Amniotic epithelial cell (primary cell): ENCODE measurements around the gene CFAP46.

Experiments used
- DNase-seq: peaks from one replicate; pipeline ENCODE4 v3.0.0-alpha.2; 2010; ENCODE audit warnings: low read depth

The CFAP46 gene

DNA sequence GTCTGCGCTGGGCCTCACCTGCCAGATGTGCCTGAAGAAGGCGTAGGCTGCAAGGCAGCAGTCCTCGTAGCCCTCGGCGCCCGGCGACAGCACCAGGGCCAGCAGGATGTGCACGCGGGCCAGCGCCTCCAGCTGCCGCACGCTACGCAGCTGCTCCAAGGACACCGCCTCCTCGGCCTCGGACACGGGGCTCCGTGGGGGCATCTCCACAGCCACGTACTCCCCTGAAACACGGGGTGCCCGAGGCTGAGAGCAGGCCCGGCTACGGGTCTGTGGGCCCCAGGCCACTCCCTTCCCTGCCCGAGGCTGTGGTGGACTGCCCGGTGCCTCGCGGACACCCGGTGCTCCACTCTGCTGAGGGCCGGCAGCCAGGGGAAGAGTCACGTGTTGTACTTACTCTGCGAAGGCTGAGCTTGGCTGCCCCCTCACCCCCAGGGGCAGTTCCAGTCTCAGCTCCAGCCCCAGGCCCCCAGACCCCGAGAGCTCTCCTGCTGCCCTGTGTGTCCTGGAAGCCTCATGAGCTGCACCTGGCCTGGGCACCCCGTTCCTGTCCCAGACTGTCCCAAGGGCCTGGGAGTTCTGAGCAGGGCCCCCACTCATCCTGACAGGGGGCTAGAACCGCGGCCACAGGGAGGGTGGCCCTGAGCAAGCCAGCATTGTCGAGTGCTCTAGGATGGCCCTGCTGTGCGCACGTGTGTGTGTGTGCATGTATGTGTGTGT lies 62.8 kb downstream of the CFAP46 start:
- DNase-seq: no peak

DNA sequence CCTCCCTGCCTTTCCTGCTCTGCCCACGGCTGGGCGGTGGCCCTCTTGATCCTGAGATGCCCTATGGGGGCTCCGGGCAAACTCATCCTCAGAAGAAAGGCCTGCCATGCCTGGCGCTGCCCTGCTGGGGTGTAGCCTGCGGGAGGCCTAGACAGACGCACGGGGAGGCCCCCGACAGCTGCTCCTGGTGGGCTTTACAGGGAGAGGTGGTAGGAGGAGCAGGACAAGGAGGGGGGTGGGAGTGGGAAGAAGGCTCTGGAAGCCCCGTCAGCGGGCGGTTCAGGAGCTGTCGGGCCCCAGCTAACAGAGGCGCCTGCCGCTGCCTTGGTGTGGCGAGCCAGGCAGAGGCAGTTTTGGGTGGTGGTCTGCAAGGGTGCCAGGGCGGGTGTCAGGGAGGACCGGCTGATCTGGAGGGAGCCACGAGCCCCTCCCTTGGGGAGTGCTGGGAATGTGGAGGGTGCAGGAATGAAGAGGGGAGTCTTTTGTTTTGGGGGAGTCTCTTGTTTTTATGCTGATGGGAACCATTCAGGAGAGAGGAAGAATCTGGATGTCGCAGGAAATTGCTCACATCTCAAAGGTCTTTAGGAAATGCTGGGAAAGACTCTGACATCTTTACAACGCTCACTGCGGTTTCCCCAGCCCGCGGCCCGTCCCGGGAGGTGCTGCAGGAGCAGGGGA lies 63.5 kb downstream of the CFAP46 start:
- DNase-seq: no peak

DNA sequence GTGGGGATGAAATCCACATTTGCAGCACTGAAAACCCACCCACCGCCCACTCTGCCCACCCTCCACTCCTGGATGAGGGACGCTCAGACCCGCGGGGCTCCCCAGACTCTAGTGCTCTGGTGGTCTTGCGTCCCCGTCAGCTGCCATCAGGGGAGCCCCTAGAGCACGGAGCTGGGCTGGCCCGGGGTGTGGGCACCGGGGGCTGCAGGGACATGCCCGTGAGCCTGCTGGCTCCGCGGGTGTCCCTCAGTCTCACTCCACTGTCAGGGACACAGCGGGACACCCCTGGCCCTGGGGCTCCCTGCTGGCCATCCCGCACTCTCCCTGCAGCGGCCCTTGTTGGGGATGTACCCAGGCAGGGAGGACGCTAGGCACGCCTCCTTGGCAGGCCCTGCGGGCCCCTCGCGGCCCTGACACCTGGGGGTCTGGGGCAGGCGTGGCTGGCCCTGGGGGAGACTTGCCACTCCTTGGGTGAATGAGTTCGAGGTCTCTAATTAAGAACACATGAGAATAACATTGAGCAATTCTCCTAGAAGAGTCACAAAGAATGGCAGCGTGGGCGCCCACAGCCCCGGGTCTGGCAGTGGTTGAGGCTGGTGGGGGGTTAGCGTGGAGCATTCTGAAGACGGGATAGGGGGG lies 64.2 kb downstream of the CFAP46 start:
- no peak for DNase-seq

DNA sequence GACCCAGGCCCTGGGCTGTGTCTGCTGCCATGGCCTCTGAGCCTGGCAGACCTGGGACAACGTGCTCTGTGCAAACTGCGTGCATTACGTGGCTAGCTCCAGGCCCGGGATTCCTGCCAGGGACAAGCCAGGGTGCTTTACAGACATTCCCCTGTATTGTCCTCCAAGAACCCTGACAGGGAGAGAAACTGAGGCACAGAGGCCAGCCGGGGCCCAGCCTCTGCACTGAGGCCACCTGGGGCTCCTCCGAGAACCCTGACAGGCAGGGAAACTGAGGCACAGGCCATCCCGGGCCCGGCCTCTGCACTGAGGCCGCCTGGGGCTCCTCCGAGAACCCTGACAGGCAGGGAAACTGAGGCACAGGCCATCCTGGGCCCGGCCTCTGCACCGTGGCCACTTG lies 64.9 kb downstream of the CFAP46 start:
- DNase-seq: no peak

DNA sequence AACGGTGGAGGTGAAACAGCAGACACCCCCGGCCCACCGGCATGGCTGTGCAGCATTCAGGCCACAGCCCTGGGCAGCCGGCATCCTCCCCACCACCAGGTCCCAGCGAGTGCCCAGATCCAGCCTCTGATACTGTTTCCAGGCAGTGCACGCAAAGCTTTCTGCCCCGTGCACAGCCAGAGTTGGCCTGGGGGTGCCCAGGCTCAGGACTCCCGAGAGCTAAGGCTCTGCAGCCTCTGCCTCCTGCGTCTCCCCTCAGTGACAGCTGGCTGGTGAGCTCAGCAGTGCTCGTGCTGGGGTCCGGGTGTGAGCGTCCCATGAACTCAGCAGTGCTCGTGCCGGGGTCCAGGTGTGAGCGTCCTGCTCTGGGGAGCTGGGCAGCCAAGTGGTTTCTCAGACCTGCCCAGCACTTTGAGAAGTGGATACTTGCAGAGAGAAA lies 65.4 kb downstream of the CFAP46 start:
- DNase-seq: no peak

DNA sequence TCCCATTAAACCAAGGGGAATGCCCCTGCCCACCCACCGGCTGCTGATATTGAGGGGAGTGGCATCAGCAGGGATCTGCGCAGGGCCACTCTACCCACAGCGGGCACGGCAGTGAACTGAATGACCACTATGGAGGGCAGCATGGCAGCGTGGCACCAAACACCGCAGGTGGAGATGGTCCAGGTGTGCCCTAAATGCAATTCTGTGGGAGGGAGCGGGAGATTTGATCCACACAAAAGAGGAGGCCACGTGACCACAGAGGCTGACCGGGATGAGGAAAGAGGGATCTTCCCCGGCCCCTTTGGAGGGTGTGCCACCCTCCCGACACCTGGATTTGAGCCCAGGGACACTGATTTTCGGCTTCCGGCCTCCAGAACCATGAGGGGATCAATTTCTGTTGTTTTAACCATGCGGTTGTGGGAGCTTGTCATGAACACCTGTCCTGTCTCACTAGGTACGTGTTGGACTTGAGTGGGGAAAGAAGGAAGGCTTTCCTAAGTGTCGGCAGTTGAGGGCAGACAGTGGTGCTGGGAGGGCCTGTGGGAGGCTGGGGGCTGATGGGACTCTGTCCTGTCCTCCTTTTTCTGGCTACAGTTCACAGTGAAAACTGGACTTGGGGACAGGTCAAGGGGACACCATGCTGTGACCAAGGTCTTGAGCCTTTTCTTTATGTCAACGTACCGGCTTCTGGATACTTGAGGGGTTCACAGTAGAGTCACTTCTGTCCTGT lies 66.1 kb downstream of the CFAP46 start:
- DNase-seq: no peak

DNA sequence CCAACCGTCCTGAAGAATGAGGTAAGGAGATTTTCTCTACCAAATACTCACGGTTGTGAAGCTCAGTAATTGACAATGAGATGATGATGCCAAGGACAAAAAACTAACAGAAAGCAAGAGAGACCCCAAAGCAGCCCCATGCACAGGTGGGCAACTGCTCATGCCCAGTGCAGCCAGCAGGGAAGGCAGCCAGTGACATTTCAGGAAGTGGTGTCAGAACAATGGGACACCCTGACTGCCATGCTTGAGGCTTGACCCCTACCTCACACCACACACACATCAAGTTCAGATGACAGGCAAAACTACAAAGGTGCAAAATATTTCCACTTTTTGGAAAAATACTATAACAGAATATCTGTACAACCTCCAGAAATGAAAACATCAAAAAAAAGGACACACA lies 66.9 kb downstream of the CFAP46 start:
- DNase-seq: no peak

DNA sequence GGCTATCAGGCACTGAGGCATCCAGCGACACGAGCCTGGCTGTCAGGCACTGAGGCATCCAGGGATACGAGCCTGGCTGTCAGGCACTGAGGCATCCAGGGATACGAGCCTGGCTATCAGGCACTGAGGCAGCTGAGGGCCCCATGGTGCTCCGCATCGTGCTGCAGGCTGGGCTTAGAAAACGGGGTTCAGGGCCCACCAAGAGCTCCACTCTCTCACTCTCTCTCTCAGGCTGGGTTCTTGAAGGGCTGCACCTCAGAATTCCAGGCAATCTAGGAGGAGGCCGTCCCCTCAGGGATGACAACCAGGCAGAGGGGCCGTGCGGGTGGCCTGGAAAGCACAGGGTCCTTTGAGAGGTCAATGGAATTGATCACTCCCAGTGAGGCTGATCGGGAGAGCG lies 69.0 kb downstream of the CFAP46 start:
- no peak for DNase-seq

DNA sequence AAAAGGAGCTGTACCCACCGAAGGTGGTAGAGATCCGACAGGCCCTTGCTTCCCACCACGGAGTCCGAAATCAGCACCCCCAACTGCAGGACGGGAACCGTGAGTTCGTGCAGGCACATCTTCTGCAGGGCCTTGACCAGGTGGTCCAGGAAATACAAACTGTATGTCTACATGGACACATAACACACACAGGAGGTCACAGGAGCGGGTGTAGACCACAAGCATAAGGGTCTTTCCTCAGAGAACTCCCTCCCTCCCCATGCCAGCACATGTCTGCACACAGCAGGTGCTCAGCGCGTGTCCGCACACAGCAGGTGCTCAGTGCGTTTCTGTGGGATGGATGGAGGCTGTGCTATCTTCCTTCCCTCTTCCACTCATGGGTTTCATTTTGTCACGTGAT lies 69.7 kb downstream of the CFAP46 start:
- DNase-seq: no peak

DNA sequence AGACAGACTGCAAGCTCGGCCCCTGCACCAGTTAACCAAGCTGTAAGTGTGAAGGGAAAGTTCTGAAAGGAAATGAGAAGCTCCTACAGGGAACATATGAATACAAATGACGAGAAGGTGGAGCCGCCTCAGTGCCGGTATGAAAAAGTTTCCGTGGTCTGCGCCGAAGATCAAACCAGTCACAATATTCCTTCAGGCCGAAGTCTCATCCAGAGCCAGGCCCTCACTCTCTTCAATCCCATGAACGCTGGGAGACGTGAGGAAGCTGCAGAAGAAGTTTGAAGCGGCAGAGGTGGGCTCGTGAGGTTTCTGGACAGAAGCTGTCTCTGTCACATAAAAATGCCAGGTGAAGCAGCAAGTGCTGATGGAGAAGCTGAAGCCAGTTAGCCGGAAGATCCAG lies 71.9 kb downstream of the CFAP46 start:
- no peak for DNase-seq

DNA sequence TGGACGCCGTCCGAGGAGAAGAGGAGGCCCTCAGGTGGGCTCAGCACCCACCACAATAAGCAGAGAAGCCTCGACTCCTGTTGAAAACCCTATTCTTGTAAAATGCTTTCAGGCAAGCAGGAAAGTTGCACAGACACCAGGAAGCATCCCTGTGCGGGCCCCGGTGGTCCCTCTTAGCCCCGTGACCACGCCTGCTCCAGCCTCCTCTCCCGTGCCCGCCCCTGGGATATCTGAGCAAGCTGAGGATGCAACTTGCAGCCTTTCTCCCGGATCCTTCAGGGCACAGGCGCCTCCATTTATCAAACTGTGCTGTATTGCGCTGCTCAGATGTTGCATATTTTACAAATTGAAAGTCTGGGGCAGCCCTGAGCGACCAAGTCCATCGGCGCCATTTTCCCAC lies 72.7 kb downstream of the CFAP46 start:
- no peak for DNase-seq

DNA sequence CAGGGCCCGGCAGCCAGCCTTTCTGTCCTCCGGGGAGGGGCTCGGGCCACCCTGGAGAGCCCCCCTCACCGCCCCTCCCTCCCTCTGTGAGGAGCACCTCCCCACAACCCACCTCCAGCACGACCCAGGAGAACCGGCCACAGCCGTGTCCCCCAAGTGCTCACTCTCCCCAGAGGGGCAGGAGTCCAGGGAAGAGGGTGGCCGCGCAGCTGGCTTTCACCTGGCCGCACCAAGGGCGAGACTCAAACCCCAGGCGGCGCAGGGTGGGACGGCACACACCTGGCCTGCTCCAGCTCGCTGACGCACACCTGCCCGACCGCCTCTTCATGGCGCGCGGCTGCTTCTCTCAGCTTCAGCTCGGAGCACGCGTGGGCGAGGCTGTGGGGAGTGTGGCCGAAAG lies 73.4 kb downstream of the CFAP46 start:
- no peak for DNase-seq

DNA sequence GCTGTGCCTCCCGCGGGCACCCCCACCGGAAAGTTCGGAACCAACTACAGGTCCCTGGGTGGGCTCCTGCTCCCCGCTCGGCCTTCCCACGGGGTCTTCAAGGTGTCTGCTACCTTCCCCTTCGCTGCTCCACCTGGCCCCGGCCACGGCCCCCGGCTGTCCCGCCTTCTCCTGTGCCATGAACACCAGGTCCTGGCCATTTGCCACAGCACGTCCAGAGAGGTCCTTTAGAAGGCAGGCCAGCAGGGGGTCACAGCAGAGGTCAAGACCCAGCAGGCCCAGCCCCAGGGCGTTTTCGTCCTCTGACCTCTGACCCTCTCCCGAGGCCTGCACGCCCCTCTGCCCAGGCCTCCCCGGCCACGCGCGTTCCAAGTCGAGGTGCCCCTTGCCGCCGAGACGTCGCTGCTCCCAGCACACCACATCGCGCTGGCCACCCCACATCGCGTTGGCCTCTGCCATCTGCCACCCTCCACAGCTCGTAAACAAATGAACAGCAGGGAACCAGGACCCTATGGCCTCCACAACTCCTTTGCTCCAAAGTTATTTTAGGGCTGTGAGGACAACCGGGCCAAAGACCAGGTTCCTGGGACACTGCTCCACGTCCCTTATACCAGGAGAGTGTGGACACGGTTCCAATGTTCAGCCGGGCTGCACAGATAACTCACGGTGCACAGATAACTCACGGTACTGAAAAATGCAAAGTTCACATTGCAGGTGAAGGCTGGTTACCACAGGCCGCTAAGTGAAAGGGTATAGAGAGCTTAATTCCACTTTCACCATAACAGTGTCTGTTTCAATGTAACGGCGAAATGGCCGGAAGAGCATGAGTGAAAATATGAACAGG lies 74.3 kb downstream of the CFAP46 start:
- no peak for DNase-seq

DNA sequence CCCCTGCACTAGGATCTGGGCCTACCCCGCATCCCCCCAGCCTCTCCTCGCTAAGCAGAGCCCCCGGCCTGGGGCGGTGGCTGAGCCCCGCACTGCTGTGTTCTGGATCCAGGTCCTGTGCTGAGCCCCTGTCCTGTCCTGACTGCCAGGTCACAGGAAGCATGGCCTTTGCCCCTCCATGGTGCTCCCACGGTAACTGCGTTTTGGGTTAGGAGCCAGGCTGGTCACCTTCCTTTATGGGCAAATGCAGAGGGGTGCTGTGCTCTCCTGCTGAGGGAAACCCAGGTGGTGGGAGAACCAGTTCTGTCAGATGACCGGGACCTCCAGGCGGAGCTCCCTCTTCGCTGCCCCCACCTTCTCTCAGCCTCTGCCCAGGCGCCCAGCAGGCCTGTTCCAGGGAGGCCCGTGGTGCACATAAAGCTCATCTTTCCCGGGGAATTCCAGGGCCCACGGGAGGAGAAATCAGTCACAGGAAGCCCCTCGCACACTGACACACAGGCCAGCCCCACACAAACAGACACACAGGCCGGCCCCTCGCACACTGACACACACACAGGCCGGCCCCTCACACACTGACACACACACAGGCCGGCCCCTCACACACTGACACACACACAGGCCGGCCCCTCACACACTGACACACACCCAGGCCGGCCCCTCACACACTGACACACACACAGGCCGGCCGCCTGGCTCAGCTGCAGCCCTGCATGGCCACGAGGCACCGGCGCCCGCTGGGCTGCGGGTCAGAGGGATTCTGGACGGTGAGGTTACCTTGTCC lies 75.6 kb downstream of the CFAP46 start:
- no peak for DNase-seq

DNA sequence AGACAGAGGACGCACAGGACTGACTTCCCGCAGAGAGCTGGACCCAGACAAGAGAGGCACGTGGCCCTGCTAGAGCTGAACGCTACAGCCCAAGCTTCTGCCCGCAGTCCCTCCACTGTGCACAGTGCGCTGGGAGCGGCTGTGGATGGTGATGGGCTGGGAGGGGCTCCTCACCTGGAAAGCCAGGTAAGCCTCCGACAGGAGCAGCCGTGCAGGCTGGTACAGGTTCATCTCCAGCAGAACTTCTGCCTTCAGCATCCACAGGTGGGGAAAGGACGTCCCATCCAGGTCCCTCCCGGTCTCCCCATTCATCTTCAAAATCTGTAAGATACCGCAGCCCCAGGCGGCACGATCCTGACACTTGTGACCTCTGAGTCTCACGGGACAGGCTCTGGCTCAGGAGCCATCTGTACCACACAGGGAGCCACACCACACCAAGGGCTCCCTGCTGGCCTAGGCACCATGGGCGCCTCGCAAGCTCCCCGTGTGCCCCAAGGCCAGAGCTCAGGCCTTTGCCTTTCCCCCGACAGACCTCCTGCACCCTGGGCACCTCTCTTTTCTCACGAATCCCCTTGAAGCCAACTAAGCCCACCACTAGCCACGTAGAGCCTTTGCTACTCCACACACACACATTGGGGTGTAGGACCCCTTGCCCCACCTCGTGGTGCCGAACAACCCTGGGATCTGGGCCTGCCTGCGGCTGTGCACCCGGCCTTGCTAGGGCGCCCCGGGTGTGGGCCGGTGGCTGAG lies 76.3 kb downstream of the CFAP46 start:
- DNase-seq: no peak

DNA sequence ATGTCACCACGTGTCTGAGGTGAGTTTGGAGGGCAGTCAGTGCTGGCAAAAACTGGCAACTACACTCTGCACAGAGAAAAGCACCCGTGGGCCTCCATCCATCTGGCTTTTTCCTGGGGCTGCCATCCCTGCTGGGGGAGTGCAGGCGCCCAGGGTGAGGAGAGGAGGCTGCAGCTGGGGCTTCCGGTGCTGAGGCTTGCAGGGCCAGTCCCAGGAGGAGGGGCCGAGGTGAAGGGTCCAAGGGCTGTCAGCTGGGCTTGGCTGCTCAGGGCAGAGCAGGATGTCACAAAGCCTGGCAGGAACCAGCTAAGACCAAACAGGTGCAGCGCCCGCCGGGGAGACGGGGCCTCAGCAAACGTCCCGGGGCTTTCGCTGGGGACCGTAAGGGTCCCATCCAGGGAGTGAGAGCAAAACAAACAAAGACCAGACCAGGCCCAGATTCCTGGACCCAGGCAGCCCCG lies 77.2 kb downstream of the CFAP46 start:
- no peak for DNase-seq

DNA sequence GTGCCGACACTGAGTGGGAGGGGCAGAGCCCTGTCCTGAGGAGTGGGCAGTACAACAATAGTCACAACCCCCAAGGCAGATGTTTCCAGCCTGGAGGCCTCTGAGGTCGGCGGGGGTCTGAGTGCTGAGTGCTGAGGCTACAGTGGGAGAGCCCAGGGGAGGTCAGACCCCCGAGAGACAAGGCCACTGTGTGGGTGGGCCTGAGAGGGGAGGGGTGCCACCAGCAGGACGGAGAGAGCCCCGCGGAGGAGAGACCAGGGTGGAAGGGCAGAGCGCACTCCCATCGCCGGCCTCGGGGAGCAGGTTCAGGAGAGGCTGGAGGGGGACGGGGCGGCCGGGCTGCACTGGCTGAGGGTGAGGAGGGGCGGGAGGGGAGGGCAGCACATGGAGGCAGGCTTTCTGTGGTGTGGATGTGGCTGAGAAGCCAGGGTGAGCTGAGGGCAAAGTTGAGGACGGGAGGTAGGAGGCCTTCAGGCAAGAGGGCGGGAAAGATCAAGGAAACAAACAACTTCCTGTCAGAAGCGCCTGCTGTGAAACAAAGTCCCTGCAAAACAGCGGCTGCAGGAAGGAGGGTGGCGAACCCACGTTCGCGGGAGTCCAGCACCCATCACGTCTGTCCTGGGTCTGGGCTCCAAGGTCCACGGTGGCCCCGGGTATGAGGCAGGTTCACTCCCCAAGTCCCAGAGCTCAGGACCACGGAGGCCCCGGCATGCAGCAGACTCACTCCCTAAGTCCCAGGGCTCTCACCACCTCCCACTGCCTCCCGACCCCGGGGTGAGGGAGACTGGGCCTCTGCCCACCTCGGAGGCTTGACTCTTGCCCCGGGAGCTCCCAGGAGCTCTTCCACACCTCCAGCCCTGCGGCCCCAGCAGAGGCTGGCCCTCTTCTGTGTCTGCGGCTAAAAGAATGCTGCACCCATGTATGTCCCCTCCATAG lies 79.6 kb downstream of the CFAP46 start:
- no peak for DNase-seq

DNA sequence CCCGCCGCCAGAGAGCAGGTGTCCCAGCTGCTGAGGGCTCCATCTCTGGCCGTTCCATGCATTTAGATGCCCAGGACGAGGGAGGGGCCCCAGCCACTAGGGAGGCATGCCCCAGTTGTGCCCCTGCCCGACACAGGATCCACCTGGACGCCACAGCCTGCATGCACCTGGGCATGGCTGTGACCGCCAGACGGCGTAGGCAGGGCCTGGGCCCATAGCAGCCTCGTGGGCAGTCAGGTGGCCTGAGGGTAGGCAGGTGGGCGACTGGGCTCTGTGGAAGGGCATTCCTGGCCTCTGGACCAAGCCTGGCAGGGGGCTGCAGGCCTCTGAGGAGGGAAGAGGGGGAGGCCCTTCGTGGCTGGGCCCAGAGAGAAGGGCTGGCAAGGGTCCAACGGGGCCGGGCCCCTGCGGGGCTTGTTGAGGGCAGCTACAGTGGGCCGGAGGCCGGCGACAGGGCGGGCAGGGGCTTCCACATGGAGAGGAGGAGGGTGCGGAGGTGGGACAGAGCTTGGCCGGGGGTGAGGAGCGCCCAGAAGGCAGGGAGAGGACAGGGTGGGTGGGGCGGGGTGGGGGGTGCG lies 80.4 kb downstream of the CFAP46 start:
- DNase-seq: no peak
